WI38 (cell line): ENCODE measurements around the gene RETREG2.

Experiments used
- H3K4me3 ChIP-seq: 2 replicates; pipeline ENCODE4 v1.5.1; 2011; ENCODE audit warnings: low read depth, mild to moderate bottlenecking, control low read depth, low read length
- TF ChIP-seq, protein P1 (sequence below): IDR thresholded peaks from 2 replicates; pipeline ENCODE4 v1.5.1; 2012; ENCODE audit warnings: low read depth, mild to moderate bottlenecking, control low read depth, low read length

RETREG2 gene

DNA sequence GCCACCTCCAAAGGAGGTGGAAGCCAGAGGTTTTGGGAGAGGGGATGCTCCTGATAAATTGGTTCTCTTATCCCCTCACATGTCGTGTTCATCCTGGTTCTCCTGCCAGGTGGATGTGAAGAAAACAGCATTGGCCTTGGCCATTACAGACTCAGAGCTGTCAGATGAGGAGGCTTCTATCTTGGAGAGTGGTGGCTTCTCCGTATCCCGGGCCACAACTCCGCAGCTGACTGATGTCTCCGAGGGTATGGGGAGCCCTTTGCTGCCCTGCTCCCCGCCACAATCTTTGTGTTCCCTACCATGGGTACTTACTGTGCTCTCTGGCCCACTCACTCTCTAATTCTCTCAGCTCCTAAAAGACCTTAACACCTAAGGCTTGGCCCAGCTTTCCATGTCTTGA lies 3.5 kb downstream of the RETREG2 start:
- TF ChIP-seq, protein P1, sequence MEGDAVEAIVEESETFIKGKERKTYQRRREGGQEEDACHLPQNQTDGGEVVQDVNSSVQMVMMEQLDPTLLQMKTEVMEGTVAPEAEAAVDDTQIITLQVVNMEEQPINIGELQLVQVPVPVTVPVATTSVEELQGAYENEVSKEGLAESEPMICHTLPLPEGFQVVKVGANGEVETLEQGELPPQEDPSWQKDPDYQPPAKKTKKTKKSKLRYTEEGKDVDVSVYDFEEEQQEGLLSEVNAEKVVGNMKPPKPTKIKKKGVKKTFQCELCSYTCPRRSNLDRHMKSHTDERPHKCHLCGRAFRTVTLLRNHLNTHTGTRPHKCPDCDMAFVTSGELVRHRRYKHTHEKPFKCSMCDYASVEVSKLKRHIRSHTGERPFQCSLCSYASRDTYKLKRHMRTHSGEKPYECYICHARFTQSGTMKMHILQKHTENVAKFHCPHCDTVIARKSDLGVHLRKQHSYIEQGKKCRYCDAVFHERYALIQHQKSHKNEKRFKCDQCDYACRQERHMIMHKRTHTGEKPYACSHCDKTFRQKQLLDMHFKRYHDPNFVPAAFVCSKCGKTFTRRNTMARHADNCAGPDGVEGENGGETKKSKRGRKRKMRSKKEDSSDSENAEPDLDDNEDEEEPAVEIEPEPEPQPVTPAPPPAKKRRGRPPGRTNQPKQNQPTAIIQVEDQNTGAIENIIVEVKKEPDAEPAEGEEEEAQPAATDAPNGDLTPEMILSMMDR: no peak

DNA sequence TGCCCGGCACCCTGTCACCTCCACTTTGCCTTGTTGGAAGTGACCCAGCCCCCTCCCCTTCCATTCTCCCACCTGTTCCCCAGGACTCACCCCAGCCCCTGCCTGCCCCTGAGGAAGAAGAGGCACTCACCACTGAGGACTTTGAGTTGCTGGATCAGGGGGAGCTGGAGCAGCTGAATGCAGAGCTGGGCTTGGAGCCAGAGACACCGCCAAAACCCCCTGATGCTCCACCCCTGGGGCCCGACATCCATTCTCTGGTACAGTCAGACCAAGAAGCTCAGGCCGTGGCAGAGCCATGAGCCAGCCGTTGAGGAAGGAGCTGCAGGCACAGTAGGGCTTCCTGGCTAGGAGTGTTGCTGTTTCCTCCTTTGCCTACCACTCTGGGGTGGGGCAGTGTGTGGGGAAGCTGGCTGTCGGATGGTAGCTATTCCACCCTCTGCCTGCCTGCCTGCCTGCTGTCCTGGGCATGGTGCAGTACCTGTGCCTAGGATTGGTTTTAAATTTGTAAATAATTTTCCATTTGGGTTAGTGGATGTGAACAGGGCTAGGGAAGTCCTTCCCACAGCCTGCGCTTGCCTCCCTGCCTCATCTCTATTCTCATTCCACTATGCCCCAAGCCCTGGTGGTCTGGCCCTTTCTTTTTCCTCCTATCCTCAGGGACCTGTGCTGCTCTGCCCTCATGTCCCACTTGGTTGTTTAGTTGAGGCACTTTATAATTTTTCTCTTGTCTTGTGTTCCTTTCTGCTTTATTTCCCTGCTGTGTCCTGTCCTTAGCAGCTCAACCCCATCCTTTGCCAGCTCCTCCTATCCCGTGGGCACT lies 4.5 kb downstream of the RETREG2 start:
- TF ChIP-seq, protein P1: no peak

More for the DNA sequence above, 3.5 kb downstream of the RETREG2 start:
- no peak overlapping the region for H3K4me3 ChIP-seq

DNA sequence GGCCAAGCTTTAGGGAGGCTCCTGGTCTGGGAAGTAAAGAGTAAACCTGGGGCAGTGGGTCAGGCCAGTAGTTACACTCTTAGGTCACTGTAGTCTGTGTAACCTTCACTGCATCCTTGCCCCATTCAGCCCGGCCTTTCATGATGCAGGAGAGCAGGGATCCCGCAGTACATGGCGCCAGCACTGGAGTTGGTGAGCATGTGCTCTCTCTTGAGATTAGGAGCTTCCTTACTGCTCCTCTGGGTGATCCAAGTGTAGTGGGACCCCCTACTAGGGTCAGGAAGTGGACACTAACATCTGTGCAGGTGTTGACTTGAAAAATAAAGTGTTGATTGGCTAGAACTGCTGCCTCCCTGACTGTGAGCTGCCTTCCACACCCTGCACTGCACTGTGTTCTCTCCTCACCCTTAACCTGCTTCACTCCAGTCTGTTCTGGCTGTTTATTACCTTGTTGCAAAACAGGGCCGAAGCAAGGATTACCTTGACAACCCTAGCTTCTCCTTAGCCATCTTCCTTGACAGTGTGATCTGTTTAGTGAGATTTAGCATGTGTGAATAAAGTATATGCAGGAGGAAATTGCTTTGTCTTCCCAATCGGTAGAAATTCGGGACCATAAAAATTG lies 5.2 kb downstream of the RETREG2 start:
- H3K4me3 ChIP-seq: no peak overlapping the region
- TF ChIP-seq, protein P1: no peak

More for the DNA sequence above, 4.5 kb downstream of the RETREG2 start:
- no peak overlapping the region for H3K4me3 ChIP-seq

DNA sequence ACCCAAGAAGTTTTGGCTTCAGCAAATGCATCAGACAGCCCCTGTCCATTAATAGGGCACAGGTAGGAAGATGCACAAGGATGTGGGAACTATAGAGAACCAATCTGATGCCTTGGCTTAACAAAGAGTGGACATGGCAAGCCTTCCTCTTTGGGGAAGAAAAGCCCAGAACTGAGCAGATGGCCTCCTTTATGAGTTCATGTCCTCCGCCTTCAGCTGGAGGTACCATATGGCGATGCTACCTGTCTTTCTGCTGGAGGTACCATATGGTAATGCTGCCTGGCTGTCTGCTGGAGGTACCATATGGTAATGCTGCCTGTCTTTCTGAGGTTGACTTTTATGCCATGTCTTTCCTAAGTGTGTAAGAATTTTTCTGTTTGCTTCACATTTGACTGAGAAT lies 6.0 kb downstream of the RETREG2 start:
- no peak overlapping the region for H3K4me3 ChIP-seq
- TF ChIP-seq, protein P1: no peak

DNA sequence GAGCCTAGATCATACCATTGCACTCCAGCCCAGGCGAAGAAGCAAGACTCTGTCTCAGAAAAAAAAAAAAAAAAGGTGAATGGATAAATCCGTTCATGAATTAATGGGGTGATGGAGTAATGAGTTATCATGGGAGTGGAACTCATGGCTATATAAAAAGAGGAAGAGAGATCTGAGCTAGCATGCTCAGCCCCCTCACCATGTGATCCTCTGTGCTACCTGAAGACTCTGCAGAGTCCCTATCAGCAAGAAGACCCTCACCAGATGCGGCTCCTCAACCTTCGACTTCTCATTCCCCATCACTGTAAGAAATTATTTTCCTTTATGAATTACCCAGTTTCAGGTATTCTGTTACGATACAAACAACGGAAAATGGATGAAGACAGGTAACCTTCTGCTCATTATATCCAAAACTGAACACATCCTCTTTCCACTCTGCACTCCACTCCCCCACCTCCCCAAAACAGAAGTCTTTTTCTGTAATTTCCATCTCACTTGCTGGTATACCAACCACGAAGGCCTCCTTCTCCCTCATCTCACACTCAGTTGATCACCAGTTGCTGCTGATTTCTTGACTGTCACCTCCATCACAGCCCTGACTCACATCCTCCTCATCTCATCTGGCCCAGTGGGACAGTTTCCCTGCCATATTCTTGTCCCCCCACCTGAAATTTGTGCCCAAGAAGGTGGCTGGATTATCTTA lies 8.8 kb downstream of the RETREG2 start:
- TF ChIP-seq, protein P1: no peak

DNA sequence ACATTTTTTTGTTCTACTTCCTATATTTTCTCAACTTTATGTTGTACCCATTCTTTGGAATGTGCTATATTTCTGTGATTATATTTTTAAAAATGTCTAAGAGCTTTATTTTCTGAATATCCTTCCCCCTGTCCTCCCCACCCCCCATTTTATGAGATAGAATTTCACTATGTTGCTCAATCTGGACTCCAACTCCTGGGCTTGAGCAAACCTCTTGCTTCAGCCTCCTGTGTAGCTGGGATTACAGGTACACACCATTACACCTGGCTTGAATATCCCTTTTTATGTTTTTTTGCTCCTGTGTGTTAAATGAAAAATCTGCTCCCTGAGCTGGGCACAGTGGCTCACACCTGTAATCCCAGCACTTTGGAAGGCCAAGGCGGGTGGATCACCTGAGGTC lies 19.3 kb downstream of the RETREG2 start:
- H3K4me3 ChIP-seq: no peak overlapping the region
- TF ChIP-seq, protein P1: no peak

More for the DNA sequence above, 8.8 kb downstream of the RETREG2 start:
- no peak overlapping the region for H3K4me3 ChIP-seq

DNA sequence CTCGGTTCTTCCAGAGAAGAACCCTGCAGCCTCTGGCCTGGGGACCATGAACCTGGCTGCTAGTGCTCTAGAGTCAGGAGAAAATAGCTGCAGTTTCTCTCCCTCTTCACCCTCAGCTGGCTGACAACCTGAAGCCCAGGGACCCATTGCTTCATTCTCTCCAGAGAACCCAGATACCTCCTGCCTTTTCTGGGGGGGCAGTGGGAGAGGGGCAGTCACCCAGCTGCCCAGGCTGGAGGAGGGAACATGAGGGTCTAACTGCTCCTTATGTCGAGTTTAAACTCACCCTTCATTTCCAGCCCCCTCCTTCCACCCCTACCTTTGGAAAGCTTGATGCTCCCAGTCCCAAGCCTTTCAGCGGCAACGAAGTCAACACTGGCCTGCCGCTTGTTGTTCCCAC lies 20.9 kb downstream of the RETREG2 start:
- no peak overlapping the region for H3K4me3 ChIP-seq
- TF ChIP-seq, protein P1: no peak
